CD4-positive, alpha-beta T cell treated with Interleukin-21 for 1 hour (primary cell): Measurements from ENCODE around the gene RAPGEF2.
"Not testable (repeated sequence)": the region's sequence is repeated elsewhere in the genome, so short reads cannot be mapped to it uniquely, and the experiment has no call there.

ENCODE experiments used
- DNase-seq: peaks from one replicate; pipeline ENCODE4 v3.0.0-alpha.2; 2020

The RAPGEF2 gene

DNA sequence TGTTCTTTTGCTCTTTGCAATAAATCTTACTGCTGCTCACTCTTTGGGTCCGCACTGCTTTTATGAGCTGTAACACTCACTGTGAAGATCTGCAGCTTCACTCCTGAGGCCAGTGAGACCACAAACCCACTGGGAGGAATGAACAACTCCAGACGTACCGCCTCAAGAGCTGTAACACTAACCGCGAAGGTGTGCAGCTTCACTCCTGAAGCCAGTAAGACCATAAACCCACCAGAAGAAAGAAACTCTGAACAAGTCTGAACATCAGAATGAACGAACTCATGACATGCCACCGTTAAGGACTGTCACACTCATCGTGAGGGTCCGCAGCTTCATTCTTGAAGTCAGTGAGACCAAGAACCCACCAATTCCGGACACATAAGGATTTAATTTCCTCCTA lies 276.2 kb downstream of the RAPGEF2 start:
- DNase-seq = not testable (repeated sequence)

DNA sequence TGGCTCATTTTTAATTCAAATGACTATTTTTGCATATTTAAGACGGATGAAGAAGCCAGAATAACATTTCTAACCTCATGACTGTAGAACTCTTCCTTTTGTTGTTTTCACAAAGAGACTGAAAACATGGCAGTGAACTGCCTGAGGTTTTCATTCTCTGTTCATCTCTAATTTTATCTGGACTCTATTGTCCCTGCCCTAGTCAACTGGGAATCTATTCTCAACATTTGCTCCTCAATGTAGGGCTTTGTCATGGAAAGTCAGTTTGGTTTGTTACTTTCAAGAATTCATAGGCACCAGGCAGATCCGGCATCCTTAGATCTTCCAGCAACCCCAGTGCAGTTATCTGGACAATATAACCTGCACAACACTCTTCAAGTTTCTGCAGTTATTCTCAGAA lies 277.0 kb downstream of the RAPGEF2 start:
- no peak for DNase-seq

DNA sequence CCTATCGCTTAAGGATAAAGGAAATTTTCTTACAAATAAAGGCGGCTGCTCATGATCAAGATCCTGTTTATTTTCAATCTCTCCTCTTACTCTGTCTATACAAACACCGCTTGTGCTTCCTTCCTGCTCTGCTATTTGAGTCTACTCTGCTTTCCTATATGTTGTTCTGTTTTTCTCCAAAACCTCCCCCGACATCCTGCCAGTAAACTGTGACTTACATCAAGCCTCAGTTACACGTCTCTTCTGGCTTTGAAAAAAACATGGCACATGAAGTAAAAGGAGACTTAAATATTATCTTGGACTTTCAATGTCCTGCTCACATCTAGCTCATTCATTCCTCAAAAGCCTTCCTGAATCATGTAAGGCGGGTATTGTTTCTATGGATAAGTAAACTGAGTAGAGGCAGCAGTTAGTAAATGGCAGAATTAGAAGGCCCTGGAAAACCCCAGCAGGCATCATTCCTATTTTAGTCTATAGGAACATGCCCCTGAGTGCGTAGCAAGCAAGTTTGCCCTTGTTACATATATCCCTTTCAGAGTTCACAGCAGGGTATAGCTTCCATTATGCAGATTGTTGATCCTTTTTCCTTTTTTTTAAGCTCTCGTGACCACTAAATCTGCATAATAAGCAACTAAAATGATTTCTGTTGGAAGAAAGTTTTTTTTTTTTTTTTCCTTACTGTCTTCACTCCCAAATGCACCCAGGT lies 280.1 kb downstream of the RAPGEF2 start:
- no peak for DNase-seq

DNA sequence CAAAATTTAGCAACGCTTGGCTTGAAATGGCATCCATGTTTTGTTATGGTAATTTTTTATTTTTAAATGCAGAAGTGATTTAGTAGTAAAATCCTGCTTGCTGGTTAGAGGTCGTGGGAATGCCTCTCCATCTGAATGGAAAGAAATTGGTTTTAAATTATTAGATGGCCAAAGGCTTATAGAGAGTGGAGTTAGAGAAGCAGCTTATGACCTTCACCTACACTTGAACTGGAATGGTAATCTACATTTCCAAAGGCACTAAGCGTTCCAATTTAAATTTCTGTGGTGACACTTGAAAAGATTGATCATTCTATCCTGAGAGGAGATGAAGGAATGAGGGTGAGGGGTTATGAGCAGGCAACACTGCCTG lies 280.7 kb downstream of the RAPGEF2 start:
- DNase-seq = no peak

DNA sequence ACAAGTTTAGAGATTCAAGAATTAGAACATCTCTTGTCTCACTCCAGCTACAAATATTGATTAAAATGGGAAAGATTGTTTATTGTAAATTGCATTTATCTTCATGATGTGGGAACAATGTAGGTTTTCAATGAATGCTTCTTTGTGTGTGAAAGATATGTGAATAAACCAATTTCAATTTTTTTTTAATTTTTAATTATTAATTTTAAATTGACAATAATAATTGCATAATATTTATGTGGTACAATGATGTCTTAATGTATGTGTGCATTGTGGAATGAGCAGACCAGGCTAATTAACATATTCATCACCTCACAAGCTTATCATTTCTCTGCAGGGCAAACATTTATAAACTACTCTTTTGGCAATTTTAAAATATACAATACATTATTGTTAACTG lies 281.1 kb downstream of the RAPGEF2 start:
- no peak for DNase-seq

DNA sequence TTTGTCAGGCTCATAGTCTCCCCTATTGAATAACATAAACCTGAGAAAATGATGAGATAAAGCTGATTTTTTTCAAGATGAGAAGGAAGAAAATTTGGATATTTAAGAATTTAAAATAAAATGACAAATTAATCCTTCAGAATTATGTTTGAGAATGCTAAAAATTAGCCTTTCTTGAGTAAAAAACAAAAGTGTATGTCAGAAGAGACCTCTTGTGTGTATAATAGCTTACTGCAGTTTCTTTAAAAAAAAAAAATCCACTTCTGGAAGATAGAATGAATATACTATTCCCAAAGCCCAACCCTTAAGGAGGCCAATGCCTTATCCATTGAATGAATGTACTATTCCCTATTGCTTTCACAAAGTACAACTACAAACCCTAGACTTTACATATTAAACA lies 281.8 kb downstream of the RAPGEF2 start:
- DNase-seq = no peak

DNA sequence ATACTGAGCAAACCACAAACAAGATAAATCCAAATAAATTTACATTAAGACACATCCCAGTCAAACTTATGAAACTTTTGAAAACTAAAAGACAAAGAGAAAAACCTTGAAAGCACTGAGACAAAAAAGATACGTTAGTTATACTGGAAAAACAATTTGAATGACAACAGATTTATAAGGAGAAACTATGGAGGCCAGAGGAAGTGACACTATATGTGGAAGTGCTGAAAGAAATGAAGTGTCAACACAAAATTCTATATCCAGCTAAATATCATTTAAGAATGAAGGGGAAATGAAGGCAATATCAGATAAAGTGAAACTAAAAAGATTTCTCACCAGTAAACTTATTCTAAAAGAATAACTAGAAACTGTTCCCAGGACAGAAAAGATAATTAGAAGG lies 283.7 kb downstream of the RAPGEF2 start:
- no peak for DNase-seq

DNA sequence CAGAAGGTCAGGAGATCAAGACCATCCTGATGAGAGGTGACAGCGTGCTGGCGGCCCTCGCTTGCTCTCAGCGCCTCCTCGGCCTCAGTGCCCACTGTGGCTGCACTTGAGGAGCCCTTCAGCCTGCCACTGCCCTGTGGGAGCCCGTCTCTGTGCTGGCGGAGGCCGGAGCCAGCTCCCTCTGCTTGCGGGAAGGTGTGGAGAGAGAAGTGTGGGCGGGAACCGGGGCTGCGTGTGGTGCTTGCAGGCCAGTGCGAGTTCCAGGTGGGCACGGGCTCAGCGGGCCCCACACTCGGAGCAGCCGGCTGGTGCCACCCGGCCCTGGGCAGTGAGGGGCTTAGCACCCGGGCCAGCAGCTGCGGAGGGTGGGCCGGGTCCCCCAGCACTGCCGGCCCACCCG lies 286.9 kb downstream of the RAPGEF2 start:
- DNase-seq = no peak

DNA sequence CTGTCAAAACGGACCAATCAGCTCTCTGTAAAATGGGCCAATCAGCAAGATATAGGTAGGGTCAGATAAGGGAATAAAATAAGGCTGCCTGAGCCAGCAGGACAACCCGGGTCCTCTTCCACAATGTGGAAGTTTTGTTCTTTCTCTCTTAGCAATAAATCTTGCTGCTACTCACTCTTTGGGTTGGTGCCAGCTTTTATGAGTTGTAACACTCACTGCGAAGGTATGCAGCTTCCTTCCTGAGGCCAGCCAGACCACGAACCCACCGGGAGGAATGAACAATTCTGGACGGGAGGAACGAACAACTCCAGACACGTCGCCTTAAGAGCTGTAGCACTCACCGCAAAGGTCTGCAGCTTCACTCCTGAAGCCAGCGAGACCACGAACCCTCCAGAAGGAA lies 287.8 kb downstream of the RAPGEF2 start:
- no peak for DNase-seq

DNA sequence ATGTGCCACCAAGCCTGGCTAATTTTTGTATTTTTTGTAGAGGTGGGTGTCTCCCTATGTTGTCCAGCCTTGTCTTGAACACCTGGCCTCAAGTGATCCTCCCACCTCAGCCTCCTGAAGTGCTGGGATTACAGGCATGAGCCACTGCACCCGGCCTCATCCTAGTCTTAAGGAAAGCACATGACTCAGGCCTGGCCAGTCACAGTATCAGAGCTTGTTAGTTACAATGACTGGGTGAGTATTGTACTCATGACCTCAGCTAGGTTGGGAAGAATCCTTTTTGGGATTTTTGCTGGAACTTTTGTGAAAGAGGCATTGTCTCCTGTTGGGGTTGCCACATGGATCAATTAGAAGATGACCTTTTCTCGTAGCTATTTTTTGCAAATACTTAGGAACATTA lies 292.8 kb downstream of the RAPGEF2 start:
- no peak for DNase-seq

DNA sequence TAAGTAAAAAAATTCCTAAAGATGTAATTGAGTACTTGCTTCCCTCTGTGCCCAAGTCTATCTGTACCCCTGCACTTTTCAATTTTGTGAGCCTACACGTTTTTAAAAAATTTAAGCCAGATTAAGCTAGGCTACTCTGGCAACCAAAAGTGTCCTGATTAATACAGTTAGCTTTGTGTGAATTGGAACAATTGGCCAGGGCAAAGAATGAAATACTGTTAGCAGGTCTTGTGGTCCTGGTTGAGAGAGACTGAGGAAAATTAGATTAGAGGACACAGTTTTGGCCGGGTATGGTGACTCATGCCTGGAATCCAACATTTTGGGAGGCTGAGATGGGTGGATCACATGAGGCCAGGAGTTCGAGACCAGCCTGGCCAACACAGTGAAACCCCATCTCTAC lies 293.3 kb downstream of the RAPGEF2 start:
- DNase-seq = no peak

DNA sequence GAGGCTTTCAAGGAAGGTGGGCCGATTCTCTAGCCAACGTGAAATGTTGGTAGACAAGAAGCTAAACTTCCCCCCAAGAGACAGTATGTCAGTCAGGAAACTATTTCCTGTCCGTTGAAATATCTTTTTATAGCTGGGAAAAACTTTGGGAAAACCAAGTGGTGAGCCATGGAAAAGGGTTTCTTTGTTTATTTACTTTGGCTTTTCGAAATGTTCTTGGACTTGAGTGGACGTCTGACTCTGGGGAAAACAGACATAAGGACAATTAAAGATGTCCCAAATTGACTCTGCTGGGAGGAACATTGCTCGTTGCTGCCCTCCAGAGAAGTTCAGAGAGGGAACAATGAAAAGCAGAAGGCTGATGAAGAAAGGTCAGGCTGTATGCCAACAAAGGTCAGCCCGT lies 295.4 kb downstream of the RAPGEF2 start:
- no peak for DNase-seq

DNA sequence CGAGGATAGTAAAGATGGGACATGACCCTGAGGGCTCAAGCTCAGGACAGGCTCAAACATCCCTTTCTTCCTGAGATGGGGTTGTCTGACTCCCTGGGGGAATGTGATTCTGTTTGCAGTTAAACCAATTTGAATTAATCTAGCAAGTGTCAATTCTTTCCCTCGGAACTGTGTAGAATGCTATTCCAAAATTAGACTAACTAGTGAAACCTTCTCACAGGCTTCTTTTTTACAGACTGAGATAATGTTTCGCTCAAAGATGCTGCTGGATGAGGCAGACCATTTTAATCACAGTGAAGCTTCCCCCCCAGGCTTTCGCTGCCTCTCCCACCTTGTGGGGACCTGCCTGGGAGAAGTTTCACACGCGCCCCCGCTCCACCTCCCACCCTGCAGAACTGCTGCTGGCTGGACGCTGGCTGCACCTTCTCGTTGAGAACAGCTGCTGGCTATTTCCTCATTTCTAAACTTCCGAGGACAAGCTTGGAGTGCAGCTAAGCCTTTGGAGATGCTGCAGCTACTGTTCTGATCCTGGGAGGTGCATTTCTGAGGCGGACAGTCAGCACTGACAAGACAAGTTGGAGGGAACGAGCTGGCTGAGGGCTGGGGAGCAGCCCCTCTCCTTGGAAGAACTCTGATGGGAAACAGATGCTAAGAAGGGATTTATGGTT lies 297.8 kb downstream of the RAPGEF2 start:
- DNase-seq = no peak

DNA sequence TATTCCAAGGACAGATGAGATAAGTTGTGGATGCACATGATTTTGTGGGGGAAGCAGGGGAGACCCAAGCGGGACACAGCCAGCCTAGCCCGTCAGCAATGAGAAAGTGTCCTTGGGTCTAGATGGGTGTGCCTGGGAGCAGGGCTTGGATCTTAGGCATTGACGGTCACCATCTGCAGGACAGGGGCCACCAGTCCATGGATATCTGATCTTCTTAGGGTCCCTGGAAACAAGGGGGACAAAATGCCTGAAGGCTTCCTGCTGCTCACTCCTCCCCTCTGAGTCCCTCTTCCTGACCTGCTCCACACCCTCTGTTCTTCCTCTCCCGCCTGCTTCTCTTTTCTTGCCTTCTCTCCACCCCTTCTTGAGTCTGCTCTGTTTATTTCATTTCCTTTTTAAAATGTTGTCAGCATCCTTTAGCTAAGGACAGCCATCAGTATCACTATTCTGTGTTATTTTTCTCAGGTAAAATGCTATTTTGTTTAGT lies 298.4 kb downstream of the RAPGEF2 start:
- DNase-seq = no peak

DNA sequence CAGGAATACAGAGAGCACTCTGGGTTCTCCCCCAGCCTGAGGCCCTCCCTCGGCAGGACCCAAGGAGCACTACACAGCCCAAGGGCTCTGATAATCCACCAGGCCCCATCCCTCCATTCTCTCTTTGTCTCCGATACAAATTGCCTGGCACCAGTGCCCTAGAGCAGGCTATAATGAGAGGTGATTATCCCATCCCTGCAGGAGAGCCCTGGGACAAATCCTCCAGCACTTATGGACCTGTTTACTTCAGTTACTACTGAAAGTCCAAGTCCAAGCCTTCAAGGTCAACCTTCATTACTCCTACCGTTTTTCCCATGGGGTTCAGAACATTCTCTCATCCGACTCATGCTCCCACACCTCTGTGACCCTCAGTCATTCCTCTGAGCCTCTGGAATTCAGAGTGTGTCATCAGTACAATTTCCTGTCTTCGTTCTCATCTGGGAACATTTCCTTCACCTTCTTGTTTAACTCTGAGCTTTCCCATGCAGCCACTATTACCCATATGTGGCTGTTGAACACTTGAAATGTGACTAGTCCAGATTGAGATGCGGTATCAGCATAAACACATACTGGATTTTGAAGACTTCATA lies 299.0 kb downstream of the RAPGEF2 start:
- DNase-seq = no peak
